HEK293T (cell line): Measurements from ENCODE around the gene ARHGAP22.

ENCODE experiments used
- CTCF ChIA-PET: fragments of 350-600 bp; formaldehyde crosslinking; extraction: SDS; loops from one replicate; lab custom pipeline; 2021; ENCODE audit warnings: antibody characterized with exemption, inconsistent platforms; lab: Yijun Ruan, JAX
- POLR2A ChIA-PET: fragments of 350-600 bp; formaldehyde crosslinking; extraction: SDS; loops from one replicate; lab custom pipeline; 2020; ENCODE audit warnings: antibody characterized with exemption, inconsistent platforms; lab: Yijun Ruan, JAX
- DNase-seq: peaks from one replicate; pipeline ENCODE4 v3.0.0; 2012; ENCODE audit warnings: mixed read lengths; ENCODE audit errors: extremely low spot score
- ARNT ChIP-seq: fragments of 450-650 bp; IDR thresholded peaks from 2 replicates; pipeline ENCODE4 v1.6.1; 2017; ENCODE audit warnings: mild to moderate bottlenecking
- BHLHE40 ChIP-seq: fragments of 450-650 bp; IDR thresholded peaks from 2 replicates; pipeline ENCODE4 v1.6.1; 2016; ENCODE audit warnings: mild to moderate bottlenecking, moderate library complexity, borderline replicate concordance
- CTBP1 ChIP-seq: fragments of 450-650 bp; IDR thresholded peaks from 2 replicates; pipeline ENCODE4 v1.6.1; 2016; ENCODE audit warnings: borderline replicate concordance
- ELF4 ChIP-seq: fragments of 450-650 bp; IDR thresholded peaks from 2 replicates; pipeline ENCODE4 v1.6.1; 2017; ENCODE audit warnings: antibody characterized with exemption
- FOXA1 ChIP-seq: fragments of 450-650 bp; IDR thresholded peaks from 2 replicates; pipeline ENCODE4 v1.6.1; 2016; ENCODE audit warnings: mild to moderate bottlenecking
- FOXK2 ChIP-seq: fragments of 450-650 bp; IDR thresholded peaks from 2 replicates; pipeline ENCODE4 v1.6.1; 2016; ENCODE audit warnings: mild to moderate bottlenecking
- FOXM1 ChIP-seq: fragments of 450-650 bp; IDR thresholded peaks from 2 replicates; pipeline ENCODE4 v1.6.1; 2017; ENCODE audit warnings: mild to moderate bottlenecking, borderline replicate concordance
- HDGF ChIP-seq: fragments of 450-650 bp; IDR thresholded peaks from 2 replicates; pipeline ENCODE4 v1.6.1; 2017; ENCODE audit warnings: antibody characterized with exemption, borderline replicate concordance
- L3MBTL2 ChIP-seq: fragments of 450-650 bp; conservative IDR thresholded peaks from 2 replicates; pipeline ENCODE4 v1.6.1; 2016; ENCODE audit warnings: mild to moderate bottlenecking
- LEF1 ChIP-seq: fragments of 450-650 bp; IDR thresholded peaks from 2 replicates; pipeline ENCODE4 v1.6.1; 2017; ENCODE audit warnings: mild to moderate bottlenecking, borderline replicate concordance
- NFRKB ChIP-seq: fragments of 450-650 bp; IDR thresholded peaks from 2 replicates; pipeline ENCODE4 v1.6.1; 2016; ENCODE audit warnings: mild to moderate bottlenecking, moderate library complexity
- SP1 ChIP-seq: fragments of 450-650 bp; IDR thresholded peaks from 2 replicates; pipeline ENCODE4 v1.6.1; 2017
- SUZ12 ChIP-seq: fragments of 450-650 bp; IDR thresholded peaks from 2 replicates; pipeline ENCODE4 v1.6.1; 2016; ENCODE audit warnings: mild to moderate bottlenecking
- TARDBP ChIP-seq: fragments of 450-650 bp; IDR thresholded peaks from 2 replicates; pipeline ENCODE4 v1.6.1; 2016
- ZNF384 ChIP-seq: fragments of 450-650 bp; IDR thresholded peaks from 2 replicates; pipeline ENCODE4 v1.6.1; 2016
- TF ChIP-seq, protein P1 (sequence below): fragments of 450-650 bp; IDR thresholded peaks from 2 replicates; pipeline ENCODE4 v1.6.1; 2016

The ARHGAP22 gene

DNA sequence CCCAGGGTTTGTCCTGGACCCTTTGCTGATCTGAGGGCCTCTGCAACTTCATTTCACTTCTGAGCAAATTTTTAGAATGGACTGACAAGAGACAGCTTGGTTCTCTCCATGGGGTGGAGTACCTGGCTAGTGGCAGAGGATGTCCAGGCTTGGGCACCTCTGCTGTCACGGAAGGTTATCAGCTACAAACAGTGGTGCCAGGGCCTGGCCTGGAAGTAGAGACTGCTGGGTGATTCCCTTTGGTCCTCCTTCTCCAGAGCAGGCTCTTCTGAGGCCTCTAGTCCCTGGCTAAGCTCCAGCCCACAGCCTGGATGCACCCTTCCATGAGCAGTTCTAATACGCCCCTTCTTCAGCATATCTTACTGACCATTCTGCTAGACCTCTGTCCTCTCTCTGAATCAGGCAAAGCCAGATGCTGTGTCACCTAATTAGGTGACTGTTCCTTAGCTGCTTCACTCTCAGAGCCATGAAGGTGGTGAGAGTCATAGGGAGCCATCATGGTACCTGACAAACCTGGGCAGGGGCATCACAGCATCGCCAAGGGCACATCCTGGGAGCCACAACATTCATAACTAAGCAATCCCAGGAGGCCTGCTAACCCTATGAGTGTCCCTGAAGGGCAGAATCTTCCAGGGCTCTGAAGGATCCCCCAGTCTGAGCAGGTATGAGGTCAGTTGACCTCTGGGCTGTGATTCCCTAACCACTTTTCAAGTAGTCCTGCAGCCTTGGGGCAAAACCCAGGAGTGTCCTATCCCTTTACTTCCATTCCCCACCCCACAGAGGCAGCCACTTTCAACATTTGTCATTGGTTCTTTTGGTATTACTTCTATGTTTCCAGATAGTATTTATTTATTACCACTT is 4.0 kb downstream of the ARHGAP22 start:
- POLR2A ChIA-PET = no interaction called here
- no peak for DNase-seq
- CTCF ChIA-PET = no interaction called here
- no peak for TF ChIP-seq HDGF
- no peak for TF ChIP-seq LEF1
- TF ChIP-seq ZNF384 = no peak
- no peak for TF ChIP-seq ARNT
- TF ChIP-seq NFRKB = no peak
- TF ChIP-seq FOXM1 = no peak

DNA sequence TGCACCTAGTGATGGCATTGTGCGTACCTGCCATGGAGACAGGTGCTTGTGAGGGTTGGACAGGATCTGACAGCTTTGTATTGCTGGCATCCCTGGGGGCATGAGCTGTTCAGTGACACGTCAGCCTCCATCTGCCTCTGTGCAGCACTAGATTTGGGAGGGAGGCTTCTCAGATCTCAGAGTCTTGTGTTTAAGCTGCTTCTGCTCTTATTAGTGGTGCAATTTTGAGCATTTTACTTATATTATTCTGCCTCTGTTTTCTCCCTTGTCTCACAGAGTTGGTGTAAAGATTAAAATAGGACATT is 5.1 kb downstream of the ARHGAP22 start:
- ChIA-PET CTCF (interaction anchor here (0.6 kb wide), 1 partner anchor 40 kb away, joined by 3 read pairs; no protein-coding TSS in a partner anchor), POLR2A (no interaction called here)
- no peak for DNase-seq
- TF ChIP-seq FOXK2 (no peak), BHLHE40 (no peak), ELF4 (no peak), FOXA1 (no peak), NFRKB (no peak), SUZ12 (no peak), CTBP1 (no peak), ZNF384 (no peak), FOXM1 (no peak), SP1 (no peak), TARDBP (no peak), LEF1 (no peak), HDGF (no peak)
- TF ChIP-seq, protein P1, sequence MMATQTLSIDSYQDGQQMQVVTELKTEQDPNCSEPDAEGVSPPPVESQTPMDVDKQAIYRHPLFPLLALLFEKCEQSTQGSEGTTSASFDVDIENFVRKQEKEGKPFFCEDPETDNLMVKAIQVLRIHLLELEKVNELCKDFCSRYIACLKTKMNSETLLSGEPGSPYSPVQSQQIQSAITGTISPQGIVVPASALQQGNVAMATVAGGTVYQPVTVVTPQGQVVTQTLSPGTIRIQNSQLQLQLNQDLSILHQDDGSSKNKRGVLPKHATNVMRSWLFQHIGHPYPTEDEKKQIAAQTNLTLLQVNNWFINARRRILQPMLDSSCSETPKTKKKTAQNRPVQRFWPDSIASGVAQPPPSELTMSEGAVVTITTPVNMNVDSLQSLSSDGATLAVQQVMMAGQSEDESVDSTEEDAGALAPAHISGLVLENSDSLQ = no peak

DNA sequence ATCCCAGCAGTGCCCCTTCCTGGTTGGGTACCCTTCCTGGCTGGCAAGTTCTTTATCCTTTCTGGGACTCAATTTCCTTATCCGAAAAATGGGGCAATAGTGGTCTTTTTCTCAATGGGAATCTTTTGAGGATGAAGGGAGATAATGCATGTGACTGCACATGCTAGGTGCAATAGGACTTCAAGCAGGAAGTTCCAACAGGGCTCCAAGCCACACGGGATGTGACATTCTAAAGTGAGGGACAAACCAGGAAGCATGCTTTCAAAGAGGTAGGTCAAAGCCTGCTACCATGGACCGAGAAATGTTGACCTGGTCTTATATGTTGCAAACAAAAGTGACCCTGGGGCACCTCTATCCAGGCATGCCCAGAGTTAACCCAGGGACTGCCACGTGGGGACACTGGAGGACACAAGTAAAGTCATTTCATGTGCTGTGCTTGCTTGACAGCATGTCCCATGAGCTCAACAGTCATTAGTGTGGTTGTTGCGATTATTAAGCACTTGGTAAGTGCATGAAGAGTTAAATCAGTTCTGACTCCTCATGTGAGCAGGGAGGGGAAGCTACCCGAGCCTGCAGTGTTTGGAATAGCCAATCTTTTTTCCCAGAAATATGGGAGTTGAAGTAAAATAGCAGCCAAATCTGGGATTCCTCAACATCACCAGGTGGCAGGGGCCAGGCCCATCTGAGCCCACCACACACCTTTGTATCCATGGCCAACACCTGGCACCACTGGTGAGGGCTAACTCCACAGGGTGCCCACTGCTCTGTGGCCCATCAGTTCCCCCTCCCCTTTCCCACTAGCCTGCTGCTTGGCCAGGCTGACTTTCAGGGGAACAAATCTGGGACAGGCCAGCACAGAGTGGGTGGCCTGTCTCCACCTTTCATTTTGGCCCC is 5.7 kb downstream of the ARHGAP22 start:
- DNase-seq = no peak
- TF ChIP-seq SP1 (no peak), SUZ12 (no peak), HDGF (no peak), BHLHE40 (no peak), ARNT (no peak), NFRKB (no peak), FOXK2 (no peak), FOXA1 (no peak), CTBP1 (no peak), TARDBP (no peak), L3MBTL2 (no peak), FOXM1 (no peak), ZNF384 (no peak), LEF1 (no peak), ELF4 (no peak)
- TF ChIP-seq, protein P1 = no peak
- CTCF ChIA-PET = interaction anchor here (0.6 kb wide), 1 partner anchor 41 kb away, joined by 3 read pairs; no protein-coding TSS in a partner anchor
- POLR2A ChIA-PET = no interaction called here

DNA sequence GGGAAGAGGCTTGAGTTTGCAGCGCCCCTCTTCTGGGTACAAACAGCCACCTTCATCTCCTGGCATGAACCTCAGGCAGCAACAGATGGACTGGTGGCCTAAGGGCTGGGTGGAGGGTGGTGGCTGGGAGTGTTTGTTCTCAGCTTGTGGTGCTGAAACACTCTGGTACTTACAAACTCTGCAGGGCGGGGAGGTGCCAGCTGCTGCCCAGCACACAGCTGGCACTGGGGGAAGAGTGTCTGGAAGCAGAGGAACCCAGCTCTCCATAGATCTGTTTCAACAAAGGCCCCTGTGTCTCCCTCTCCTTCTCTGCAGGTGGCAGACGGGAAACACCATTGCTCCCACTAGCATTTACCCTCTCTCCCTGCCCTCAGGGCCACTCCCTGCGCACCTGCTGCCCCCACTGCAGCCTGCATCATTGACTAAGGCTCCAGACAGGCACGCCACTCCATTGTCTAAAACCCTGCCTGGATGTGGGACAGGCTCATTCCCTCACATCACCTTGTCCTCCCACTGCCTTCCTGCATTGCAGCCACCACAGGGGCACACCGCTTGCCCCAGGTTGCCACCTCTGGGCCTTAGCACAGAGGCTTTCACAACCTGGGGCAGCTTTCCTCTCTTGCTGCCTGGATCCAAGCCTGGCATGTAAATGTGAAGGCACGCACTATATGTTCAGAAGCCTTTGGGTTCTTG is 6.5 kb downstream of the ARHGAP22 start:
- TF ChIP-seq, protein P1 = no peak
- TF ChIP-seq FOXM1 (no peak), LEF1 (no peak), L3MBTL2 (no peak), HDGF (no peak), NFRKB (no peak), ARNT (no peak)
- no peak for DNase-seq
- CTCF ChIA-PET = no interaction called here
- POLR2A ChIA-PET = no interaction called here

DNA sequence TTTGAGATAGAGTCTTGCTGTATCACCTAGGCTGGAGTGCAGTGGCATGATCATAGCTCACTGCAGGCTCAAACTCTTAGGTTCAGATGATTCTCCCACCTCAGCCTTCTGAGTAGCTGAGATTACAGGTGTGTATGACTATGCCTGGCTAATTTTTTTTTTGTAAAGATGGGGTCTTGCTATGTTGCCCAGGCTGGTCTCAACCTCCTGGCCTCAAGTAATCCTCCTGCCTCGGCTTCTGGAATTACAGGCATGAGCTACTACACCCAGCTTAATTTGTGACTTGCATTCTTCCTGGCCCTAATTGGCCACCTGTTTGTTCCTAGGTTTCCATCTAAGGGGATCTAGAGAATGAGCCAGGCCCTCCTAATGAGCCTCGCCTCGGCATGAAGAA is 9.3 kb downstream of the ARHGAP22 start:
- ChIA-PET POLR2A (no interaction called here), CTCF (interaction anchor here (0.6 to 0.9 kb wide), 3 partner anchors 11 to 232 kb away, joined by 3 to 4 read pairs (median 3); no protein-coding TSS in a partner anchor)
- TF ChIP-seq LEF1 (no peak), CTBP1 (no peak)
- no peak for DNase-seq
